Prostate gland (tissue), 2 donors: ENCODE data around the gene ZC3H12C.

Experiments
- POLR2A ChIP-seq: fragments of 450-650 bp; IDR thresholded peaks from one replicate; pipeline ENCODE4 v1.6.1; 2016; ENCODE audit warnings: antibody characterized with exemption, mild to moderate bottlenecking
- POLR2AphosphoS5 ChIP-seq: sonication (generic); formaldehyde crosslinking; IDR thresholded peaks from one replicate; pipeline ENCODE4 v1.6.1; 2017; ENCODE audit warnings: antibody characterized with exemption
- TF ChIP-seq, protein P1 (sequence below), 4 experiments: fragments of 200-600 bp in 2 of 4; fragments of 450-650 bp in 2 of 4; sonication (generic) in 2 of 4; IDR thresholded peaks; 1 replicate in 3 of 4; 2 replicates in 1 of 4; pipeline ENCODE4 v1.5.1; 2016 to 2019; ENCODE audit warnings: antibody characterized with exemption in 4 of 4, mild to moderate bottlenecking in 2 of 4, moderate library complexity in 2 of 4

GRCh38 chr11:110148775-110149744, 55.9 kb downstream of the ZC3H12C start:
- TF ChIP-seq, protein P1, sequence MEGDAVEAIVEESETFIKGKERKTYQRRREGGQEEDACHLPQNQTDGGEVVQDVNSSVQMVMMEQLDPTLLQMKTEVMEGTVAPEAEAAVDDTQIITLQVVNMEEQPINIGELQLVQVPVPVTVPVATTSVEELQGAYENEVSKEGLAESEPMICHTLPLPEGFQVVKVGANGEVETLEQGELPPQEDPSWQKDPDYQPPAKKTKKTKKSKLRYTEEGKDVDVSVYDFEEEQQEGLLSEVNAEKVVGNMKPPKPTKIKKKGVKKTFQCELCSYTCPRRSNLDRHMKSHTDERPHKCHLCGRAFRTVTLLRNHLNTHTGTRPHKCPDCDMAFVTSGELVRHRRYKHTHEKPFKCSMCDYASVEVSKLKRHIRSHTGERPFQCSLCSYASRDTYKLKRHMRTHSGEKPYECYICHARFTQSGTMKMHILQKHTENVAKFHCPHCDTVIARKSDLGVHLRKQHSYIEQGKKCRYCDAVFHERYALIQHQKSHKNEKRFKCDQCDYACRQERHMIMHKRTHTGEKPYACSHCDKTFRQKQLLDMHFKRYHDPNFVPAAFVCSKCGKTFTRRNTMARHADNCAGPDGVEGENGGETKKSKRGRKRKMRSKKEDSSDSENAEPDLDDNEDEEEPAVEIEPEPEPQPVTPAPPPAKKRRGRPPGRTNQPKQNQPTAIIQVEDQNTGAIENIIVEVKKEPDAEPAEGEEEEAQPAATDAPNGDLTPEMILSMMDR (IDR thresholded peaks at IDR 0.05) = no peak
- TF ChIP-seq POLR2AphosphoS5 (no peak), POLR2A (no peak)
